NCI-H774 (cell line): ENCODE results near the gene ASTN1.

ENCODE experiments used
- DNase-seq: peaks from one replicate; lab custom pipeline; 2025; lab: John Stamatoyannopoulos, UW

The ASTN1 gene

GRCh38 chr1:176926330-176927086 lies 238.0 kb downstream of the ASTN1 start:
- no peak for DNase-seq

DNA sequence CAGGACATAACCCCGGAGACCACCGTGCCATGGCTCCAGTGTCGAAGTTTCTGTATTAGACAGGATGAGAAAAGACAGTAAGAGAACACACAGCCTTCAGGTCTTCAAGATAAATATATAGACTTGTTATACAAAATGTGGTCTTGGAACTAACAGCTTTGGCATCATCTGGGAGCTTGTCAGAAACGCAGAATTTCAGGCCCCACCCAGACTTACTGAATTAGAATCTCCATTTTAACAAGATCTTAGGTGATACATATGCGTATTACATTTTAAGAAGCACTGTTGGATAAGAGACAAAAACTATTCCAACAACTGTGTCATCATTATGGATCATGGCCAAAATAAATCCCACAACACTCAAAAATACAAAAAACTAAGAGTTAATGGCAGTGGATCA lies 239.3 kb downstream of the ASTN1 start:
- DNase-seq: no peak

DNA sequence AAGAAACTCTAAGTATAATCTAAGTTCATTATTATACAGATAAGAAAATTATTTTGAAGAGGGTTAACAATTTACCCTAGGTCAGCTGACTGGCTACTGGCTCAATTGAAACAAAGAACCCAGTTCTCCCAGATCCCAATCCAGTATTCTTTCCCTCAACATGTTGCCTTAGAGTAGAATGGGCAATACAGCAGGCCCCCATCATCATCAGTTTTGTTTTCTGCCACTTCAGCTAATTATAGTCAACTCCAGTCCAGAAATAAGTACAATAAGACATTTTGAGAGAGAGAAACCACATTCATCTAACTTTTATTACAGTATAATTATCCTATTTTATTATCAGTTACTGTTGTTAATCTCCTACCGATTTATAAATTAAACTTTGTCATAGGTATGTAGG lies 241.2 kb downstream of the ASTN1 start:
- no peak for DNase-seq

GRCh38 chr1:176919386-176920378 lies 244.8 kb downstream of the ASTN1 start:
- no peak for DNase-seq

- no peak for DNase-seq
Measured at GRCh38 chr1:176905648-176906047, 258.9 kb downstream of the ASTN1 start.

DNA sequence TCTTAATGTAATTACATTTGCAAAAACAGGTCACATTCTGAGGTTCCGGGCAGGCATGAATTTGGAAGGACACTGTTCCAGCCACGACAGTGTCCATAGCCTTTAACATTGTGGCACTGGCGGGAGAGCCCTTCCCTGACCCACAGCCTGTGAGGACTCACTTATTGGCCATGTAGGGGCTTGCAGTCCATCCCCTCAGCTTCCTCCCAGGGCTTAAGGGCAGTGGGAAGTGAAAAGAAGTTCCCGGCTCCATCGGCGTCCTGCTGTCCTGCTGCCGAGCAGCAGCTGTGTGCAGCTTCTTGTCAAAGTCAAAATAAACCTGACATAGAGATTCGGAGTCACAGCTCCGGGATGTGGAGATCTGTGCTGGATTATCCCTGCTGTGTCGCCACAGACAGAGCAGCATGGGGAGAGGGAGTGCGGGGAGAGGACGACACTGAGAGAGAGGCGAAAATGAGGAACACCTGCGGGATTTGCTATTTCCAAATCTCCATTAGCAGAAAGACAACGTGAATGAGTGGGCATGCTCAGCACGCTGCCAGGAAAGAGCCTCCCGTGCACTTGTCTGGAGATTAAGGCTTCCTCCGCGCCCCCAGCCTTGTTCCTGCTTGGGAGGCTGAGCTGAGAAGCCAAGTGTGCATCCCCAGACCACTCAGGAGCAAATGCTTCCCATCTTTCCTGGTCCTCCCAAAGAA lies 260.3 kb downstream of the ASTN1 start:
- DNase-seq: no peak

GRCh38 chr1:176903474-176903873 lies 261.0 kb downstream of the ASTN1 start:
- no peak for DNase-seq

DNA sequence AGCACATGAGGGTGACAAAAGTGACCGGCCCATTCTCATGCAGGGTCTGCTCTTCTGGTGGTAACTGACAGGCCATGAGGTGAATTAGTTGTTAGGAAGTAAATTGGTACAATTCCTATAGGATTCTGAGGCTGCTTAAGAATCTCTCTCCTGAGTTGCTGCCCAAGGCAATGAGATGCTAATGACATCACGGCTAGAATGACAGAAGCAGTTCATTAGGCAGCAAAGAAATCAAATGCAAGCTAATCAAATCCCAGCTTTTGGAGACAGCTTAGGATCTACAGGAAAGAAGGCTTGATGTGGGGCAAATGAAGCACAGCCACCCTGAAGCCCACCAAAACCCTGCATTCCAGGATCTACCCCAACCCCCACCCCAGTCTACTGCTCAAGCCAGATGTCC lies 265.2 kb downstream of the ASTN1 start:
- DNase-seq: no peak

GRCh38 chr1:176897350-176898236 lies 266.9 kb downstream of the ASTN1 start:
- peak; percentile 67 for DNase-seq

GRCh38 chr1:176896216-176896615 lies 268.3 kb downstream of the ASTN1 start:
- no peak for DNase-seq

DNA sequence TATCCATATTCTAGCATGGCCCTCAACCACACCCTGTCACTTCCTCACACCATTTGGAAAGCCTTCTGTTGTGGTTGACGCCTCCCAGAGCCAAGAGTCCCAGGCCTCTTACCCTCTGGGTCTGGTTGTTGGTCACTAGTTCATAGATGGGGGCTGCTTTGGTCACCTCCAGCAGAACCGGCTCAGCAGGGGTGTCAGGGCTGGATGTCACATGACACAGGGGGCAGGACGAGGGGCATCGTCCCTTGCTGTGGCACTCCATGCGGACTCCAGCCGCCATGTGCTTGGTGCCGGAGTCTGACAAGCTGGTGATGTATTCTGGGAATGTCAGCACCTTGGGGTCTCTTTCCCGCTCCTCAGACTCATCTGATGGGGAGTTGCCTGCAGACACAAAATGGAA lies 270.1 kb downstream of the ASTN1 start:
- no peak for DNase-seq

GRCh38 chr1:176893625-176894352 lies 270.7 kb downstream of the ASTN1 start:
- no peak for DNase-seq

DNA sequence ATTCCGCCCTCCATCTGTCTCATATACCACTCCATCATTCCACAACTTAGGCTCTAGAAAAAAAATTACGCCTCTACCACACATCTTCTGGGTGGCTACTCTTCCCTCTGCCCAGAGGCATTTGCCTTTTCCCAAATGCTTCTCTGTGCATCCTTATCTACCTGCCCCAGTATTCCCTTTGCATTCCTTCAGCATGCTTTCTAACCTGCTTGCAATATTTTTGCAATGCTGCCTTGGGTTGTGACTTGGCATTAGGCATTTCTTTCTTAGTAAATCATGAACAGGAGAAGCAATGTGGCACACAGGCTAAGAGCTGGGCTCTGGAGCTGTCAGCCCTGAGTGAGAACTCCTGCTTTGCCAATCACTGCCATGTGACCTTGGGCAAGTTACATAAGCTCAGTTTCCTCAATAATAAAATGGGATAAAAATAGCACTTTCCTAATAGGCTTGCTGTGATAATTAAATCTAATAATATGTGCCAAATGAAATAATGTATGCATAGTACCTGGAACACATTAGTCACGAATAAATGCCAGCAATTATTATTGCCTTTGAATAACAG lies 276.0 kb downstream of the ASTN1 start:
- DNase-seq: no peak

- no peak for DNase-seq
Measured at GRCh38 chr1:176885751-176886150, 278.8 kb downstream of the ASTN1 start.

GRCh38 chr1:176885341-176885740 lies 279.2 kb downstream of the ASTN1 start:
- DNase-seq: no peak

GRCh38 chr1:176884911-176885310 lies 279.6 kb downstream of the ASTN1 start:
- DNase-seq: no peak

DNA sequence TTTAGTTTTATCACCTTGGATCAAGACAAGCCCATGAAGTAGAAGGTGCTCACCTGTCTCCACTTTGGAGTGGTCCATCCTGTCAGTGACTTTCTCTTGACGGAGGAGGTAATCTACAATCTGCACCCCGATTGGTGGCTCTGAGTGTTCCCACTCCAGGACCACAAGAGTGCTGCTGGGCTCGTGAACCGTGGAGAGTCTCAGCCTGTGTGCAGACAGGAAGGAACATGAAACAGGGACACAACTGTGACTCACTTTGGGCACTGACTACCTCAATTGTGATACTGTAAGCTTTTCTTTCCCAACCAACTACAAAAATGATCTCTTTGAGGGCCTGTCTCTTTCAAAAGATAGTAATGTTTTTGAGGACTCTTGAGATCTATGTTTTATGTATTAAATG lies 280.2 kb downstream of the ASTN1 start:
- no peak for DNase-seq

DNA sequence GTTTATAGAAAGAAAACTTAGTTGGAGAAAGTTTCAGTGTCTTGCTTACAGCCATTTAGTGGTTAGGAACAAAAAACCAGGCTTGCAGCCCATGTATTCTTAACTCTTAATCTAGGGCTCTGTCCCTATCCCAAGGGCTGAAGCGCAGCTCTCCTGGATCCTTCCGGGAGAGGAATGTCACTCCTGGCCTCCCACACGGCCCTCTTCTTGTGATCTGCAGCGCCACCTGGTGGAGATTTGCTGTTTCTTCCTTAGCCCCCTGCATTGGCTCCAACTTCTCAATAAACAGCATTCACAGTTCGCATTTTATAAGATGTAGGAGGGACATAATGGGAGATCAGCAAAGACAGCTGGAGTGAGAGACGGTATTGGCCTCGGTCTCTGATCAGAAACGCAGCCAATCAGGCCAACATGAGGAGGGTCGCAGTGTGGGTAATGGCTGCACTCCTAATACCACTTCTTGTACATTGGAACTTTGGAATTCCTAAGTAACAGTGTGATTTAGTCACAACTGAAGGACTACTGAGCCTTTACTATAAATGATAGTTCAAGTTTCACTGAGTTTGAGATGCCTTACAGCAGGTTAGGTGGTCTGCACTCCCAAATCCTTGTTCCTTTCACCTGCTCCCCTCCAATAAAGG lies 283.4 kb downstream of the ASTN1 start:
- peak; percentile 72 for DNase-seq

- DNase-seq: no peak
Measured at GRCh38 chr1:176879784-176880620, 284.5 kb downstream of the ASTN1 start.
